ENCODE measurements around the gene SMCO3.

The SMCO3 gene

DNA sequence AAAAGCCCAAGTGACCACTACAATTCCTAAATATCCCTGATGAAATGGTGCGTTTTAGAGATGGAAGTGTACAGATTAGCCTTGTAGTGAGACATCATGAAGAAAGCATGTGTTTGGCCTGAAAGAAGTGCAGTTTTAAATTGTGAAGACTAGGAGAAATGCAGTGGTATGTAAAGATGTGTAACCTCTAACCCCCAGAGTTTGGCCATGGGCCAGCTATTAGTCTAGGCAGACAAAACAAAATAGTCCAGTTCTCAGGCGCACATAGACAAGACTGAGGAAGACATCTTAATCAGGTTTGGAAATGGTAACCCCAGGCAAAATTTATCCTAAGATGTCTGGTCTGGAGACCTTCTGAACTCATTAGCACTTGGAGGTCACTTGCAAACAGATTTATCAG, 34.1 kb downstream of the SMCO3 start:
- TF ChIP-seq CTCF (IDR thresholded peaks at IDR 0.05; ENCODE audit: low read depth, low read length), result no peak
- H3K27ac ChIP-seq, result no peak overlapping the region
- H3K9me3 ChIP-seq (ENCODE audit: severe bottlenecking), result no peaks in the 10 kb centered on the region
- H3K27me3 ChIP-seq (ENCODE audit: insufficient read depth, low read depth, severe bottlenecking), result no peaks in the 10 kb centered on the region
- DNase-seq, result no peak
- H3K36me3 ChIP-seq, result peaks cover 7% of the 10 kb centered on the region
- no peak overlapping the region for H3K4me3 ChIP-seq (ENCODE audit: low read depth, low read length)

DNA sequence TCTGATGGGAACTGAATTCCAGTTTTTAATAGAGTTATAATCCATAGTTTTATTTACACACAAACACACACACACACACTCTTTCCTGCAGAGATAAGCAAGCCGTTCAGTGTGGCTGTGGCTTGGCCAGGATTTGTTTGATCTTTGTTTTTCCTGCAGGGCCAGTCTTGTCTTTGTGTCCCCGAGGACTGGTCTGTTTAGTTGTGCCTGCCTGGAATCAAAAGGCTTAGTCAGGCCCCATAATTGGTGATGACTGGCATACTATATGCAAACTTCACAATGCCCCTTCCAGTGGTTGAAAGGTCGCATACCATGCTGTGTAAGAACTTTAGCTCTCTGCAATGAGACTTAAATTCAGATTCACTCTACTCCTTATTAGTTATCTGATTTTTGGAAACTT, 36.7 kb downstream of the SMCO3 start:
- Histone ChIP-seq H3K4me3 (ENCODE audit: low read depth, low read length) (no peak overlapping the region), H3K36me3 (no peaks in the 10 kb centered on the region), H3K9me3 (ENCODE audit: severe bottlenecking) (no peaks in the 10 kb centered on the region), H3K27ac (no peak overlapping the region), H3K27me3 (ENCODE audit: insufficient read depth, low read depth, severe bottlenecking) (no peaks in the 10 kb centered on the region)
- DNase-seq, result no peak
- no peak for TF ChIP-seq CTCF (IDR thresholded peaks at IDR 0.05; ENCODE audit: low read depth, low read length)

GRCh38 chr12:14776236-14776961, 37.6 kb downstream of the SMCO3 start:
- no peak for DNase-seq
- no peaks in the 10 kb centered on the region for H3K36me3 ChIP-seq
- no peak overlapping the region for H3K4me3 ChIP-seq (ENCODE audit: low read depth, low read length)
- no peaks in the 10 kb centered on the region for H3K9me3 ChIP-seq (ENCODE audit: severe bottlenecking)
- TF ChIP-seq CTCF (IDR thresholded peaks at IDR 0.05; ENCODE audit: low read depth, low read length), result no peak
- no peak overlapping the region for H3K27ac ChIP-seq
- H3K27me3 ChIP-seq (ENCODE audit: insufficient read depth, low read depth, severe bottlenecking), result no peaks in the 10 kb centered on the region

GRCh38 chr12:14775636-14775980, 38.4 kb downstream of the SMCO3 start:
- DNase-seq, result no peak
- no peaks in the 10 kb centered on the region for H3K27me3 ChIP-seq (ENCODE audit: insufficient read depth, low read depth, severe bottlenecking)
- no peak overlapping the region for H3K4me3 ChIP-seq (ENCODE audit: low read depth, low read length)
- no peak for TF ChIP-seq CTCF (IDR thresholded peaks at IDR 0.05; ENCODE audit: low read depth, low read length)
- H3K9me3 ChIP-seq (ENCODE audit: severe bottlenecking), result no peaks in the 10 kb centered on the region
- H3K36me3 ChIP-seq, result no peaks in the 10 kb centered on the region; the same call in 1 of the 2 replicates
- H3K27ac ChIP-seq, result no peak overlapping the region

GRCh38 chr12:14774906-14775635, 38.9 kb downstream of the SMCO3 start:
- no peaks in the 10 kb centered on the region; the same call in 1 of the 2 replicates for H3K36me3 ChIP-seq
- H3K27ac ChIP-seq, result no peak overlapping the region
- no peaks in the 10 kb centered on the region for H3K9me3 ChIP-seq (ENCODE audit: severe bottlenecking)
- TF ChIP-seq CTCF (IDR thresholded peaks at IDR 0.05; ENCODE audit: low read depth, low read length), result no peak
- H3K4me3 ChIP-seq (ENCODE audit: low read depth, low read length), result no peak overlapping the region
- H3K27me3 ChIP-seq (ENCODE audit: insufficient read depth, low read depth, severe bottlenecking), result no peaks in the 10 kb centered on the region
- DNase-seq, result no peak

Measured in WERI-Rb-1 (cell line).